HL-60/S4 (cell line): ENCODE results near the gene DBNDD2.

ENCODE experiments used
- in situ Hi-C: fragments of 300-500 bp; cut with MboI; formaldehyde crosslinking; loops from 2 replicates; pipeline ENCODE4 v1.14.3; 2022; ENCODE audit warnings: low sequenced_read_pairs

DBNDD2 gene, protein sequence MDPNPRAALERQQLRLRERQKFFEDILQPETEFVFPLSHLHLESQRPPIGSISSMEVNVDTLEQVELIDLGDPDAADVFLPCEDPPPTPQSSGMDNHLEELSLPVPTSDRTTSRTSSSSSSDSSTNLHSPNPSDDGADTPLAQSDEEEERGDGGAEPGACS

DNA sequence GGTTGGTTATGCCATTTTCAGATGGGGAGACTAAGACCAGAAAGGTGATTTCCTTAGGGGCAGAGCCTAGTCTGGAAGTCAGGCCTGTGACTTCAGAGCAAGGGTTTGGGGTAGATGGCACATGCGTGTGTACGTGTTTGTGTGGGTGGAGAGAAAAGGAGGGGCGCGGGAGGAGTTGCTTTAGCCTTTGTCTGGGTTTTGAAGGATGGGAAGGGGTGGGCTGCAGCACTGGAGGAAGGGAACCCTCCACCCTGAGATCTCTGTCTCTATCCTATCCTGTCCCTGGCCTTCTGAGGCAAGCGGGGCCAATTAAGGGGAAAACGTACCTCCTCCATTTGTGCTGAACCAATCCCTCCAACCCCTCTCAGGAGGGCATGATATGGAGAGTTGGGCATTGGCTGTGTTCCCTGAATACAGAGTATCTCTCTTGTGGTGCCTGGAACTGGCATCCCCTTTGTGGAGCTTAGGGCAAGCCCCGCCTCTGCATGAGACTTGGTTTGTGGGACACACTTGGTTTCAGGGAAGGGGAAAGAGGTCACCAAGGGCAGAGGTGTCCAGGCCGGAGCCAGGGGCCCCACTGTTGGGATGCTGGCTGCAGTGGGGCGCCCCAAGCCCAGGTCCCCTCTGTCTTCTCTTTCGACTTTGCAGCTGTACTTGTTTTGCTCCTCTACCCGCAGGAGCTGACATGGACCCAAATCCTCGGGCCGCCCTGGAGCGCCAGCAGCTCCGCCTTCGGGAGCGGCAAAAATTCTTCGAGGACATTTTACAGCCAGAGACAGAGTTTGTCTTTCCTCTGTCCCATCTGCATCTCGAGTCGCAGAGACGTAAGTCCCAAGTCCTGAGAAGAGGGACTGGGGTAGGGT is at the start of gene DBNDD2:
TSS of gene DBNDD2 (plus strand) at position 507 of the 863 bp plus-strand sequence. CDS start at position 686, 179 bp downstream.
- in situ Hi-C loops = no loop called here

DNA sequence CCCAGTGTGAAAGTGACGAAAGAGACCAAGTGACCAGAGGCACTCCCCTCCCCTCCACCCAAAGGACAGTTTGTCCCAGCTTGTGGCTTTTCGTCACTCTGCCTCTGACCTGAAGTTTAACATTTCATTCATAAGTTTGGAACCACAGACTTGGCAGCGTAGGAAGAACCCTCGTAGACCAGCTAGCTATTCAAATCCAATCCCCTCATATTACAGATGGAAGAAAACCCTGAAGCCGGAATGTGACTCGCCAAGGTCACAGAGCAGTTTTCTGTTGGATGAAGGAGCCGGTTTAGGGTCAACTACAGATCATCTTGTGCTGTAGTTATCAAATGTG is 49.1 kb upstream of the DBNDD2 start:
- in situ Hi-C loops = no loop called here

DNA sequence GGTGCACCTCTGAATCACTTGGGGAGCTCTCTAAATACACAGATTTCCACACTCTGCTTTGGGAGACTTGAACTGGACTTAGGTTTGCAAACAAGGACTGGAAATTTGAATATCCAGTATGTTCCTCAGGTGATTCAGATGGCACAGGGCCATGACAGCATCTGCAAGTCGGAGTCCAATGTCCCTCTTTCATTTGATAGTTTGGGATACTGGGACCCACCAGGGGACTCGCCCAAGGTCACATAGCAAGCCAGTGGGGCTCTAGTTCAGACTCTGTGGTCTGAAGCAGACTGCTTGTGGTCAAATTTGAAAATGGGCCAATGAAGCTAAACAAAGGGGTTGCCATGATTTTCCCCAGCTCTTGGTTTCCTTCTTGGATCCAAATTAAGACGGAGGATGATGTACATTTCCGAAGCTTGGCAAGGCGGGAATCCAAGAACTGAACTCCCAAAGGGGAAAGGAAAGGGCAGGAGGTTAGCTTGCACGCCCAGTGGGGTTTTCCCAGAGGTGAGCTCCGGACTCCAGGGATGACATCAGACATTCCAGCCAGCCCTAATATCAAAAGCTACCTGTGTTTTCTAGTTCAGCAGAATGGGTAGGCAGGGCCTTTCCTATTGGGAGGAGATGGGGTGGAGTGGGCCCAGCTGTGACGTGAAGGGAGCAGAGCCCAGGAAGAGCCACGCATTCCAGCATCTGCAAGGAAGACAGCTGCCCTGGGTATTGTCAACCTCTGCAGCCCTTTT is 48.5 kb upstream of the DBNDD2 start:
- in situ Hi-C loops = loop anchor here (5.0 kb wide), 1 partner anchor 78 kb away; no protein-coding TSS in a partner anchor

DNA sequence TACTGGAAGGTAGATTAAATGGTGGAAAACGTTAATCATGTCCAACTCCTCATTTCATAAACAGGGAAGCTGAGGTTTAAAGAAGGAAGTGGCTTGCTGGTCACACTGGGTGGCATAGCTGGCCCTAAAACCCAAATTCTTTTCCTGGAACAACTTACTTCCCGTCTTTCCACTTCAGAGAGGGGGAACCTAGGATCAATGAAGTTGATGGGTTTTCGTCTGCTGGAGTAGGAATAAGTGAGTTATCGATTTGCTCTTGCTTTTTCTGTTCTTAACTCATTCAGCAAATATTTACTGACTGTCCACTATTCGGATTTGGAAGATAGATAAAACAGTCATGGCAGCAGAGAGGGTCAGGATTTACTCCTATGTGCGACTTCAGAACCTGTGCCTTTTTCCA is 46.3 kb upstream of the DBNDD2 start:
- in situ Hi-C loops = loop anchor here (5.0 kb wide), 1 partner anchor 76 kb away; no protein-coding TSS in a partner anchor

DNA sequence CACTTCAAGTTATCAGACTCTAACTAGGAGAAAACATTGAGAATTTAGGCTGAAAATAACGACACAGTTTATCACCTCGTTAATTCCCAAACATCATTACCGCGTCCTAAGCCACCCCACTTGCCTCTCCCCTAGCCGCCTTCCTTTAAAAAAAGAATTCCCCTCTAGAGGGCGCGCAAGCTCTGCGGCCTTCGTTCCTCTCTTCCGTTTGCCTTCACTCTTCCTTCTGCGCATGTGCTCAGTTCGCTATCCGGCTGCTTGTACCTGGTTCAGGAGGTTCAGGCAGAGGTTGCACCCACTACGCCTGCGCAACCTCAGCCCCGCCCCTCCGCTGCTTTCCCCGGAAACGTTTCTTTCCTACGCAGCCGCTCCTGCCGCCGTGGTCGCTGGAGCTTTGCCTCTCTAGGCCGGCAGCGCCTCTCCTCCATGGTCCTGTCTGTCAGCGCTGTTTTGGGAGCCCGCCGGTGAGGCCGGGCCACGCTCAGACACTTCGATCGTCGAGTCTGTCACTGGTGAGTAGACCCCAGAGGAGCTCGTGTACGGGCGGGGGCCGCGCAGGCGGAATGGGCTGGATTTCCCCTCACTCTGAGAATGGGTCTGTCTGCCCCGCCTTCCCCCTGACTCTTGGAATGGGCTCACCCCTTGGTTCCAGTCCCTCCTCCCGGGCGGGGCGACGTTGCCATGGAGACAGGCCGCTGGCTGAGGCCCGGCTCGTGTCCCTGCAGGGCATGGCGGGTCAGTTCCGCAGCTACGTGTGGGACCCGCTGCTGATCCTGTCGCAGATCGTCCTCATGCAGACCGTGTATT is 45.1 kb upstream of the DBNDD2 start, which contains the start of gene SYS1:
TSS of gene SYS1 (plus strand) at position 353 of the 807 bp plus-strand sequence. CDS start at position 729, 376 bp downstream.
- in situ Hi-C loops = loop anchor here (5.0 kb wide), 1 partner anchor 74 kb away; no protein-coding TSS in a partner anchor

DNA sequence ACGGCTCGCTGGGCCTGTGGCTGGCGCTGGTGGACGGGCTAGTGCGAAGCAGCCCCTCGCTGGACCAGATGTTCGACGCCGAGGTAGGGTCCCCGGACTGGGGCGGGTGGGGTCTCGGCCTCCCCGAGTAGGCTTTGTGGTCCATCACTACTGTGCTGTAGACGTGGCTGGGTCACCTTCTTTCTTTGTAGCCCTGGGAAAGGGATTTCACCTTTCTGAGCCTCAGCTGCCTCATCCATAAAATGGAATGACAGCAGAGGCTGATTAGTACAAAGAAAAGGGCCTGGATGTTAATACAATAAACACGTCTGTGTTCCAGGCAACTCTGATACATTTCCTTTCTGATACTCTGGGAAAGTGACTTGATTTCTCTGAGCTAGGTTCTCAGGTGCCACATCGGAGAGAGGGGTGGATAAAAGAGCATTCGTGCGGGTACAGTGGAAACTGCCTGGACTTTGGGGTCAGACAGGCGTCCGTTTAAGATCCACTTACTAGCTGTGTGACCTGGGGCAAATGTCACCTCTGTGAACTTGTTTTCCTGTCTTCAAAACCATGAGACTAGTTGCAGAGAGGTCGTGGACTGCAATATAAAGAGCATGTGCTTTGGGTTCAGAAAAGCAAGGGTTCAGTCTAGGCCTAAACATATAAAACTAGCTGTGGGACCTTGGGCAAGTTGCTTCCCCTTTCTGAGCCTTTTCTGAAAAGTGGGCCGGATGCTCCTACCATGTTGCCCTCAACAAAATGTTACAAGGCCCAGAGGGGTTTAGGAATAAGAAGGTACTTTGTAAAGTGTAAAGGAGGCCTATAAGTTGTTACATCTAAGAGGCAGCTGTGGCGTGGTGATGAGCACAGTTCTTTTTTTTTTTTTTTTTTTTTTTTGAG is 44.2 kb upstream of the DBNDD2 start:
- in situ Hi-C loops = loop anchor here (5.0 kb wide), 1 partner anchor 73 kb away; no protein-coding TSS in a partner anchor

DNA sequence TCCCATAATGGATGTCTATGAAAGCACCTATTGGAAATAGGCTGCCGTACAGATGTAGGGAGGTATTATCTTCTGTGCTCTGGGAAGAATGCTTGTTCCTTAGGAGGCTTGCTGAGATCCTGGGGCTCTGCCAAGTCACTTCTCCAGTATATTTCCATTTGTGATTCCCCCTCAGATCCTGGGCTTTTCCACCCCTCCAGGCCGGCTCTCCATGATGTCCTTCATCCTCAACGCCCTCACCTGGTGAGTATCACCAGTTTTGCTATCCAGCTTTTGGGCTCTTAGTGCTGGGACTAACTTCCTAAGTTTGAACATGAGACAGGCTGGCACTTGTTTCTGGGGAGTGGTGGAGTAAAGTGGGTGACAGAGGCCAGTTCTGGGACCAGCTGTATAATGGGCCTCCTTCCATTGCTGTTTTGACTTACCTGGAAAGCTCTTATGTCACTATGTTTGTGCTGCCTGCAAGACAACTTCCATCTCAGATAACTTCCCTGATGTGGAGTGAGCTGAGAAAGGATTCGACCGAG is 42.6 kb upstream of the DBNDD2 start:
- in situ Hi-C loops = no loop called here

DNA sequence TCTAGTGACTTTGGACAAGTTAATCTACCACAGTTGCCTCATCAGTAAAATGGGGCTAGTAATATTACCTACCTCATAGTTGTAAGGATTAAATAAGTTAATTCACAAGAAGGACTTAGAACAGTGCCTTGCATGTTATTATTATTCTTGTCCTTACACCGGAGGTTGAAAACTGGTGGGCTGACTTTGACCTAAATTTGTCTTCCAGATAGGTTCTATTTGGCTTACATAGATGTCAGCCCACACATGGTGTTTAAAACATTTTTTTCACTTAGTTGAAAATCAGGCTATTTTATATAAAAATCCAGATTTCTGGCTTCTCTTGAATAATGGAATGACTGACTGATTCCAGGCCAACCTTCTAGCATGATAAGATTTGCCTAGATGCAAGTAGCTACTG is 41.9 kb upstream of the DBNDD2 start:
- in situ Hi-C loops = no loop called here

DNA sequence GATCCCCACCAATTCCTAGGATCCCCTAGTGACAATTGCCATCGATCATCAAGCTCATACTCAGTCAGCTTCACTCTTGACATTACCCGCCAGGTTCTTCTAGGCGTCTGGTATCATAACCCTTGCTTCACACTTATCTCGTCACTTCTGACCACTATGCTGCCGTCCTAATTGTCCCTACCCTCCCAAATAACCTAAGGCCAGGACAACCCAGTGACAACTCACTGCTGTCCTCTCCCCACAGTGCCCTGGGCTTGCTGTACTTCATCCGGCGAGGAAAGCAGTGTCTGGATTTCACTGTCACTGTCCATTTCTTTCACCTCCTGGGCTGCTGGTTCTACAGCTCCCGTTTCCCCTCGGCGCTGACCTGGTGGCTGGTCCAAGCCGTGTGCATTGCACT is 41.5 kb upstream of the DBNDD2 start:
- in situ Hi-C loops = no loop called here

DNA sequence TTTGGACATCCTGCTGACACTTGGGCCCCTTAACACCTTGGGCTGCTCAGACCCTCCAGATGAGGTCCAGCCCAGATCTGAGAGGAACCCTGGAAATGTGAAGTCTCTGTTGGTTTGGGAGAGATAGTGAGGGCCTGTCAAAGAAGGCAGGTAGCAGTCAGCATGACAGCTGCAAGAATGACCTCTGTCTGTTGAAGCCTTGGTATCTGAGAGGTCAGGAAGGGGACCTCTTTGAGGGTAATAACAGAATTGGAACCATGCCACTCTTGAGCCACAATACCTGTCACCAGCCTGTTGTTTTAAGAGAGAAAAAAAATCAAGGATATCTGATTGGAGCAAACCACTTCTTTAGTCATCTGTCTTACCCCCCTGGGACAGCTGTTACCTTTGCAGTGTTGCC is 41.0 kb upstream of the DBNDD2 start:
- in situ Hi-C loops = no loop called here

DNA sequence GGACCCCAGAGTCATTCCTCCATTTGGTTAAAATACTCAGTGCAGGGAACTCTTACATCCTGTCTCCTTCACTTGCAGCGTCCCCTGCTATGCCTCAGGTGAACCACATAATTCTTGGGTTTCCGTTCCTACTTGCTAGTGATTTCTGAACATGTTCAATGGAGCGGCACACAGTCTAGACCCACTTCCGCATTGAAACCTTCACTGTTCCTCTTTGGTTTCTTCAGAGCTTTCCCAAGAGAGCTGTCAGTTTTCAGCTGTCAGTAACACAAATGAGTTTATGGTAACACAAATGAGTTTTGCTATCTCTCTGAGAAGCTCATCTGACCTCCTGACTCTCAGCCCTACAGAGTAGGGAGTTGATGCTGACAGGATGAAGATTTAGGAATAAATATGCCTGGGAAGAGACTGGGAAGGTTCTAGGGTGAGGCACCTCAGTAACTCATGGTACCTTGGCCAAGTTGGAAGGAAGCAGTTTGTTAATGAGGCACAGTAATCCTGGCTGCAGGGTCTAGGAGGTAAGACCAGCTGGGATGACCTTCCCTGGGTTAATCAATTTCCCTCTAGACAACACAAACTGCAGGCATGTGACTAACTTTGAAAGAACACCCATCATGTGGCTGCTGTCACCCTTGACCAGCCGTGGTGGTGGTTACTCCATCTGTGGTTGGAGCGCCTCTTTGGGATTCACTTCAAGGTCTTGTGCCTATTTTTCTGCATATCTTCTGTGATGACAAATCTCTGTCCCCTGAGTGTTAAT is 39.7 kb upstream of the DBNDD2 start:
- in situ Hi-C loops = no loop called here

DNA sequence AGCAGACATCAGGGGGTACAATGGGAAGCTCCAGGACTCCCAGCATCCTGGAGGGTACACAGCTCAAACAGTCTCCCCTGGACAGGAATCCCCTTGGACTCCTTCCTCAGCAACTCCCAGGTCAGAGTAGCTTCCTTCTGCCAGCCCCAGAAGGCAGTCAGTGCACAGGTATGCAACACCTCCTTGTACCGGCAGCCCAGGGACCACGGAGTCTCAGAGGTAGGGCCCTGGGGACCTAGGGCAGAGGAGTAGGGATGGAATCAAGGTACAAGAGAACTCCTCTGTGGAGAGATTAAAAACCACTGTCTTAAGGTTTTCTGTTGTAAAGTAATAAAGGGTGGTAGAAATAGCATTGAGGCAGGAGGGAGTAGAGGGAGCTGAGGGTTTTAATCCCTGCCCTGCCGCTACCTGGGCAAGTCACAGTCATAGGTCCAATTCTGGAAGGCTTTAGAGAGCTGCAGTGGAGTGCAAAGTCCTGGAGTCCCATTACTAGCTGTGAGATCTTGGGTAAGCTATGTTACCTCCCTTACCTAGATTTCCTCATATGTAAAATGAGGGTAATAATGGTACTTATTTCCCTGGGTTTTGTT is 37.4 kb upstream of the DBNDD2 start:
- in situ Hi-C loops = no loop called here

DNA sequence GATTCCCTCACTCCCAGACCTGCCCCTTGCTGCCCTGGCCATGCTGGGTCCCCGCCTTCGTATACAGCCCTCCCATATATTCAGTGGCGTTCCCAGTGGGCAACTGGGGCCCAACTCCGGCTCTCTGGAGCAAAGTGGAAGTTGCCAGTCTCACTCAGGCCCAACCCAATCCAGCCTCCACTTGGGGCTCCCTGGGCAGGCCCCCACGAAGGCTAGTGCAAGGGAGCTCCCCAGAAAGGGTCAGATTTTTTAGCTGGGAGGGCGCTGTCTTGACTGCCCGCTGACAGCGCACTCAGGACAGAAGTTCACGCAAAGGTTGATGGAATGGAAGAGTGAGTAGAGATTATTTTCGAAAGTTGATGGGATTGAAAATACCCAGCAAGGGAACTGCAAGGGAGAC is 35.8 kb upstream of the DBNDD2 start:
- in situ Hi-C loops = no loop called here

DNA sequence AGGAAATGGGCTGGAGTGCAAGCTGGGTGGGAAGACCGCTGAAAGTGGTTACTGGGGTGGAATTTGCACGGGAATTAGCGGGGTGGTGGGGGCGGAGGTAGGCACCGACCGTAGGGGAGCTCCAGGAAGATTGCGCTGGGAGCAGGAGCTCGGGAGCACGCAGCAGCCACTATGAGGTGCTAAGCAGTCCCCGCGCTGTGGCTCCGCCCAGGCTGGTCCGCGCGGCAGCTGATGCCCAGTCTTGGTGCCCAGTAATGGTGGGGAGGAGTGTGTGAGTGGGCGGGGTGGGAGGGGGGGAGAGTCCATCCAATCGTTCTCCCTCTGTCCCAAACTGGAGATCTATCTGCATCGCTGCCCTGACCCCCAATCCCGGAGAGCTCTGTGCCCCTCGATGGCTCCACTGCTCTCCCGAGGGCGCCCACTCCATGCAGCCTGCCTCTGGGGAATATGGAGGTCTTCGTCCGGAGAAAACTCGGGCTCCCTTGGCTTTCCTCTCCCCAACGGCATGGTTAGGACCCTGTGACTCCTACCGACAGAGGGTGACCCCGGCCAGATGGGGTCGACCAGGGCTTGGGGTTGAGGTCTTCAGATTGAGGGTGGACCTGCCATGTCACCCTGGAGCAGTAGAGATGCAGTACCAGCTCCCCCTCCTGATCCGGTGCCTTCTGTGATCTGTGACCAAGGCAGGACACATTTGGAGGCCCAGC is 35.3 kb upstream of the DBNDD2 start:
- in situ Hi-C loops = no loop called here

DNA sequence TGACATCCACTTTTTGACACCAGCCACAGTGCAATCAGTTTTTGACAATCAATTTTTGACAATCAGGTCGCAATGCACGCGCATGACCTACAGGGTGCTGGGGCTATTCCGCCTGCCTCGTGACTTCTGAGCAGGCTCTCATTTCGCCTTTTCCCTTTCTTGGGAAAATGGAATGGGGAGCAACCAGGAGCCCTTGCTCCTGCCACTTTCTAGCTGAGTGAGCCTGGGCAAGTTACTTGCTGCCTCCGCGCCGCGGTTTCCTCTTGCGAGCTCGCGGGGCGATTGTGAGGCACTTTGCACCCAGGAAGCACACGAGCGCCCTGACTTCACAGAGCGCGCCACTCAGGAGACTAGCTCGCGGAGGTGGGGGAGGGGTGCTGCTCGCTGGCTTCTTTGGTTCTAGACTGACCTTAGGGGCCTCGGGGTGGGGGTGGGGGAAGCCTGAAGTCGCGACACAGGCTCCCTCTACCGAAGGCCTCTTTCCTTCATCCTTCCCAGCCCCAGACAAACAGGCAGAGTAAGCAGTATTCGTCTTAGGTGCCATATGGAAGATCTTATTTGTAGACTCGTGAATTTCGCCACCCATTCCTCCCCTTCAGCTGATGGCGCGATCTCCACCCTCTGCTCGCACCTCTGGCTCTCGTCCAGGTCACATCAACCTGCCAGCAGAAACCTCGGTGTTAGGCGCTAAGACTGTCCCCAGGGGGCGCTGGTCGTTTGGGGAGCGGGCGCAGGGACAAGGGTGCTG is 34.6 kb upstream of the DBNDD2 start:
- in situ Hi-C loops = no loop called here

DNA sequence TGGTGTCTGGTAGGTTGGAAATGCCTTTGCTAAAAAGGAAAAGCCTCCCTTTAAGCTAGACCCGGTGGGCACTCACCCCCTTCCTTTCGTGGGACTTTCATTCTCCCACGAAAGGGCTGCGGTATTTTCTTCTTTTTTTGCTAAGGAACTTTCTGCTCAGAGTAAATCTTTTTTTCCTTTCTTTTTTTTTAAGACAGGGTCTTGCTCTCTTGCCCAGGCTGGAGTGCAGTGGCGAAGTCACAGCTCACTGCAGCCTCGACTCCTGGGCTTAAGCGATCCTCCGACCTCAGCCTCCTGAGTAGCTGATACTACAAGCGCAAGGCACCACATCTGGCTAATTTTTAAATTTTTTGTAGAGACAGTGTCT is 34.0 kb upstream of the DBNDD2 start:
- in situ Hi-C loops = no loop called here

DNA sequence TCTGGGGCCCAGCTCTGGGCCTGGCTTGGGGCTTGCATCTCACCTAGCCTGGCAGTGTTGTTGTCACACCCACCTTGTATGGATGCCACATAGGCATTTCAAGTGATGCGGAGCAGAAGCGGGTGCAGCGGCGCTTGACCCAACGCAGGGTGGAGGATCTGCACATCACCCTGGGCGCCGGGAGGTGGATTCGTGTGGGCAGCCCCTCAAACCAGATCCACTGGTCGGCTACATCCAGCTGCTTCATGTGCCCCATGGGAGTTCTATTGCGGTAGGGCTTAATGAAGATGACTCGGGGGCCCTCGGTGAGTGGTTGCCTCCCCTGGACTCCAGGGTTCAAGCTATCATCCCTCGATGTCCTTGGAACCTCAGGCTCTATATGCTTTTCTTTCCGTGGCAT is 33.1 kb upstream of the DBNDD2 start:
- in situ Hi-C loops = no loop called here
